B cell (primary cell): ENCODE results near the gene GFOD1. TPM values are rescaled to one million over a fixed set of nuclear protein-coding genes. Genes with fewer than 3 reads are reported as not detected.

ENCODE experiments used
- ATAC-seq: fragments of 200-7000 bp; cut with Tn5 transposase; one replicate; pipeline ENCODE4 v1.10.0; 2021; ENCODE audit warnings: low read depth, mild to moderate bottlenecking, moderate number of reproducible peaks, moderate library complexity
- CTCF ChIA-PET: fragments of 350-600 bp; sonication (Branson Sonifier 250); formaldehyde crosslinking; loops from one replicate; lab custom pipeline; 2021; ENCODE audit warnings: antibody characterized with exemption, inconsistent platforms; lab: Charles Lee
- POLR2A ChIA-PET: fragments of 350-600 bp; sonication (Branson Sonifier 250); formaldehyde crosslinking; loops from one replicate; lab custom pipeline; 2021; ENCODE audit warnings: antibody characterized with exemption; lab: Charles Lee
- DNase-seq: peaks from one replicate; pipeline ENCODE4 v3.0.0; 2013
- H2AFZ ChIP-seq: 2 replicates; pipeline ENCODE4 v1.6.1; 2012; ENCODE audit warnings: mild to moderate bottlenecking, low read depth, low read length; ENCODE audit not compliant: insufficient read depth, poor library complexity, severe bottlenecking
- H3K27ac ChIP-seq, 2 donors: 1 replicate in 1 of 2; 2 replicates in 1 of 2; pipeline ENCODE4 v1.5.1; 2012 to 2013; ENCODE audit warnings: low read length in 2 of 2, mild to moderate bottlenecking in 2 of 2, moderate library complexity in 1 of 2
- H3K27me3 ChIP-seq, 4 experiments: fragments of 200-600 bp in 1 of 4; sonication (generic) in 1 of 4; replicated peaks in 1 of 4; 1 replicate in 2 of 4; 2 replicates in 2 of 4; pipeline versions ENCODE4 v1.6.1 to v1.7.0; 2013 to 2016; ENCODE audit warnings: low read length in 3 of 4, mild to moderate bottlenecking in 2 of 4, mixed read lengths in 1 of 4, moderate library complexity in 1 of 4; ENCODE audit not compliant: insufficient read depth in 4 of 4, control insufficient read depth in 3 of 4; ENCODE audit errors: control extremely low read depth in 1 of 4
- H3K36me3 ChIP-seq, 2 experiments: replicated peaks in 1 of 2; 1 replicate in 1 of 2; 2 replicates in 1 of 2; pipeline versions ENCODE4 v1.6.1 to v1.7.1; 2013; ENCODE audit warnings: low read length in 1 of 2; ENCODE audit not compliant: insufficient read depth in 2 of 2, control insufficient read depth in 1 of 2; ENCODE audit errors: control extremely low read depth in 1 of 2, extremely low read depth in 1 of 2
- H3K4me1 ChIP-seq, 2 donors: fragments of 200-600 bp in 1 of 2; sonication (generic) in 1 of 2; 1 replicate in 1 of 2; 2 replicates in 1 of 2; pipeline versions ENCODE4 v1.5.1 to v1.6.1; 2013 to 2017; ENCODE audit warnings: low read length in 2 of 2; ENCODE audit not compliant: control insufficient read depth in 2 of 2, insufficient read depth in 2 of 2
- H3K4me2 ChIP-seq: replicated peaks from 2 replicates; pipeline ENCODE3; 2012; ENCODE audit warnings: mild to moderate bottlenecking, low read depth, low read length; ENCODE audit not compliant: poor library complexity, severe bottlenecking
- H3K4me3 ChIP-seq, 5 experiments: fragments of 200-600 bp in 1 of 5; sonication (generic) in 1 of 5; 1 replicate in 3 of 5; 2 replicates in 2 of 5; pipeline versions ENCODE4 v1.5.1 to v1.7.0; 2011 to 2016; ENCODE audit warnings: low read length in 4 of 5, mild to moderate bottlenecking in 4 of 5, low read depth in 2 of 5, control low read depth in 1 of 5, moderate library complexity in 1 of 5; ENCODE audit not compliant: insufficient read depth in 1 of 5; ENCODE audit errors: control extremely low read depth in 1 of 5, extremely low read depth in 1 of 5
- H3K79me2 ChIP-seq: fragments of 200-600 bp; sonication (generic); one replicate; pipeline ENCODE4 v1.6.0; 2016; ENCODE audit warnings: low read length; ENCODE audit not compliant: control insufficient read depth, insufficient read depth
- H3K9ac ChIP-seq: fragments of 200-600 bp; sonication (generic); 2 replicates; pipeline ENCODE4 v1.6.1; 2017; ENCODE audit warnings: mild to moderate bottlenecking, low read length, moderate library complexity
- H3K9me3 ChIP-seq, 3 donors: one replicate each; pipeline versions ENCODE4 v1.6.1 to v1.7.1; 2013; ENCODE audit warnings: low read length in 2 of 3; ENCODE audit not compliant: control insufficient read depth in 2 of 3, insufficient read depth in 1 of 3; ENCODE audit errors: control extremely low read depth in 1 of 3
- H4K20me1 ChIP-seq: 2 replicates; pipeline ENCODE4 v1.6.0; 2012; ENCODE audit warnings: mild to moderate bottlenecking, low read length; ENCODE audit not compliant: insufficient read depth, control insufficient read depth, poor library complexity, severe bottlenecking
- H3K27ac Mint-ChIP-seq: one replicate; pipeline ENCODE4 v1.8.0; 2021; ENCODE audit warnings: mixed read lengths
- H3K27me3 Mint-ChIP-seq: one replicate; pipeline ENCODE4 v1.8.0; 2021; ENCODE audit warnings: mixed read lengths
- H3K4me1 Mint-ChIP-seq: one replicate; pipeline ENCODE4 v1.8.0; 2021; ENCODE audit warnings: mixed read lengths
- H3K4me3 Mint-ChIP-seq: one replicate; pipeline ENCODE4 v1.8.0; 2021; ENCODE audit warnings: mixed read lengths
- H3K9me3 Mint-ChIP-seq: one replicate; pipeline ENCODE4 v1.8.0; 2022; ENCODE audit warnings: mixed read lengths; ENCODE audit not compliant: insufficient read depth
- CTCF ChIP-seq: fragments of 200-600 bp; IDR thresholded peaks from one replicate; pipeline ENCODE4 v1.8.0; 2022; ENCODE audit warnings: antibody characterized with exemption, mild to moderate bottlenecking
- EZH2 ChIP-seq: IDR thresholded peaks from 2 replicates; pipeline ENCODE4 v1.6.1; 2012; ENCODE audit warnings: borderline replicate concordance, low read depth, mild to moderate bottlenecking, moderate library complexity, low read length; ENCODE audit not compliant: insufficient read depth, poor library complexity, severe bottlenecking
- WGBS: methylation state at CpG from one replicate; pipeline ENCODE4 v1.1.5; 2013; ENCODE audit warnings: missing lambda C conversion rate; ENCODE audit not compliant: insufficient coverage; 5-methylcytosine and 5-hydroxymethylcytosine counted together
- intact Hi-C: fragments of 100-400 bp; cut with micrococcal nuclease; formaldehyde crosslinking; loops from one replicate; pipeline ENCODE4 v1.10.0; 2022
- polyA plus RNA-seq: library from polyadenylated mRNA; depleted of rRNA; stranded (reverse); fragments of >200 nt; gene quantifications from 2 replicates; pipeline ENCODE4 v1.2.3, GENCODE V29; 2012
- total RNA-seq, 2 donors: library from RNA; stranded (reverse); fragments of 120-200 nt in 1 of 2; gene quantifications; 1 replicate in 1 of 2; 2 replicates in 1 of 2; pipeline versions ENCODE4 v1.2.3 to v1.2.4, GENCODE V29; 2013 to 2022

Gene GFOD1
- total and polyA plus RNA-seq, 2 donors (not counting 1 experiment from before 2014, with no cell fraction given), result 8.3 to 42.4 TPM

- no peak for ATAC-seq
- CTCF ChIA-PET, result interaction anchor here (0.8 to 4.4 kb wide), 5 partner anchors 14 to 217 kb away, joined by 3 to 24 read pairs (median 5); partner anchors contain the start of gene SIRT5
- DNase-seq, result no peak
- no peaks in the 10 kb centered on the region for H3K27me3 Mint-ChIP-seq
- H3K9ac ChIP-seq, result no peak overlapping the region
- H3K9me3 Mint-ChIP-seq, result no peaks in the 10 kb centered on the region
- no peaks in the 10 kb centered on the region for H3K36me3 ChIP-seq
- peaks cover 78% of the 10 kb centered on the region for H3K4me1 Mint-ChIP-seq
- H3K79me2 ChIP-seq, result peaks cover 10% of the 10 kb centered on the region
- peak overlapping the region; percentile 45 for H3K4me3 Mint-ChIP-seq
- peak overlapping the region; percentile 91 to 99 for H3K27ac ChIP-seq
- H3K9me3 ChIP-seq, result peaks cover 0 to 3% (median 0%) of the 10 kb centered on the region in 3 donors
- peak overlapping the region; percentile 83 for H3K4me2 ChIP-seq
- H3K4me1 ChIP-seq, result peaks cover 73 to 84% of the 10 kb centered on the region in 2 donors
- H3K27ac Mint-ChIP-seq, result peak overlapping the region; percentile 92
- H3K4me3 ChIP-seq, result no peak overlapping the region
- TF ChIP-seq CTCF (no peak), EZH2 (no peak)
- intact Hi-C loops, result loop anchor here (2.0 kb wide), 1 partner anchor 39 kb away; no protein-coding TSS in a partner anchor
- H4K20me1 ChIP-seq, result no peaks in the 10 kb centered on the region
- H3K27me3 ChIP-seq, result no peaks in the 10 kb centered on the region
- POLR2A ChIA-PET, result interaction anchor here (0.8 kb wide), 1 partner anchor 258 kb away, joined by 4 read pairs; the partner anchor contains the start of gene NOL7
- 85% methylated on average over 11 of the region's 14 CpGs for WGBS
- no peak overlapping the region for H2AFZ ChIP-seq
Observed at GRCh38 chr6:13357551-13358075, 129.8 kb downstream of the GFOD1 start.
